ENCODE results near the gene IER3.
A peak's percentile ranks its signal among the peaks of the same experiment; 100 is the strongest.
"Not testable (repeated sequence)": the region's sequence is repeated elsewhere in the genome, so short reads cannot be mapped to it uniquely, and the experiment has no call there.

IER3 gene

GRCh38 chr6:30757261-30757904 lies 13.0 kb upstream of the IER3 start:
- TF ChIP-seq SPI1 (IDR thresholded peaks at IDR 0.05; ENCODE audit: borderline replicate concordance, low read depth) (no peak), POLR2AphosphoS5 (IDR thresholded peaks at IDR 0.05; ENCODE audit: low read depth) (no peak)
- no peaks in the 10 kb centered on the region for H3K27me3 ChIP-seq (ENCODE audit: insufficient read depth, poor library complexity, severe bottlenecking)
- DNase-seq (ENCODE audit: low read depth in 1 of 2, low spot score in 1 of 2), result no peak
- no peak overlapping the region for H3K4me3 ChIP-seq (replicated peaks; ENCODE audit: insufficient read depth, low read length)
- H3K27ac ChIP-seq (replicated peaks), result no peak overlapping the region

GRCh38 chr6:30756405-30757003 lies 12.2 kb upstream of the IER3 start:
- not testable (repeated sequence) for H3K27me3 ChIP-seq (ENCODE audit: insufficient read depth, poor library complexity, severe bottlenecking); H3K4me3 ChIP-seq (replicated peaks; ENCODE audit: insufficient read depth, low read length); H3K27ac ChIP-seq (replicated peaks); DNase-seq (ENCODE audit: low read depth in 1 of 2, low spot score in 1 of 2)

DNA sequence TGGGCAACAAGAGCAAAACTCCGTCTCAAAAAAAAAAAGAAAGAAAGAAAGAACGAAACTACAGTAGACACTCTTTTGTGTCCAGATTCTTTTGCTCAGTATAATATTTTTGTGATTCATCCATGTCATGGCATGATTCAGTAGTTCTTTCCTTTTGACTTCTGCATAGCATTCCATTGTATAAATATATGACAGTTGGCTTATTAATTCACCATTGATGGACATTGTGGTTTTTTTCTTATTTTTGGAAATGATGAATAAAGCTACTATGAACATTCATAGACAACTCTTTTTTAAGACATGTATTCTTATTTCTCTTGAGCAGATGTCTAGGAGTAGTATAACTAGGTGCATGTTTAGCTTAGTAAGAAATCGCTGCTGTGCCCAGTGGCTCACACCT lies 10.3 kb upstream of the IER3 start:
- Histone ChIP-seq H3K4me3 (replicated peaks; ENCODE audit: insufficient read depth, low read length) (no peak overlapping the region), H3K27ac (replicated peaks) (no peak overlapping the region), H3K27me3 (ENCODE audit: insufficient read depth, poor library complexity, severe bottlenecking) (no peaks in the 10 kb centered on the region)
- DNase-seq (ENCODE audit: low read depth in 1 of 2, low spot score in 1 of 2), result no peak
- TF ChIP-seq, protein P1, sequence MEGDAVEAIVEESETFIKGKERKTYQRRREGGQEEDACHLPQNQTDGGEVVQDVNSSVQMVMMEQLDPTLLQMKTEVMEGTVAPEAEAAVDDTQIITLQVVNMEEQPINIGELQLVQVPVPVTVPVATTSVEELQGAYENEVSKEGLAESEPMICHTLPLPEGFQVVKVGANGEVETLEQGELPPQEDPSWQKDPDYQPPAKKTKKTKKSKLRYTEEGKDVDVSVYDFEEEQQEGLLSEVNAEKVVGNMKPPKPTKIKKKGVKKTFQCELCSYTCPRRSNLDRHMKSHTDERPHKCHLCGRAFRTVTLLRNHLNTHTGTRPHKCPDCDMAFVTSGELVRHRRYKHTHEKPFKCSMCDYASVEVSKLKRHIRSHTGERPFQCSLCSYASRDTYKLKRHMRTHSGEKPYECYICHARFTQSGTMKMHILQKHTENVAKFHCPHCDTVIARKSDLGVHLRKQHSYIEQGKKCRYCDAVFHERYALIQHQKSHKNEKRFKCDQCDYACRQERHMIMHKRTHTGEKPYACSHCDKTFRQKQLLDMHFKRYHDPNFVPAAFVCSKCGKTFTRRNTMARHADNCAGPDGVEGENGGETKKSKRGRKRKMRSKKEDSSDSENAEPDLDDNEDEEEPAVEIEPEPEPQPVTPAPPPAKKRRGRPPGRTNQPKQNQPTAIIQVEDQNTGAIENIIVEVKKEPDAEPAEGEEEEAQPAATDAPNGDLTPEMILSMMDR (IDR thresholded peaks at IDR 0.05; ENCODE audit: insufficient read depth, low read length), result no peak
- no peak for TF ChIP-seq SPI1 (IDR thresholded peaks at IDR 0.05; ENCODE audit: borderline replicate concordance, low read depth)
- no peak for TF ChIP-seq POLR2AphosphoS5 (IDR thresholded peaks at IDR 0.05; ENCODE audit: low read depth)
- no peak for TF ChIP-seq GABPA (IDR thresholded peaks at IDR 0.05; ENCODE audit: low read depth)
- TF ChIP-seq, protein P2, sequence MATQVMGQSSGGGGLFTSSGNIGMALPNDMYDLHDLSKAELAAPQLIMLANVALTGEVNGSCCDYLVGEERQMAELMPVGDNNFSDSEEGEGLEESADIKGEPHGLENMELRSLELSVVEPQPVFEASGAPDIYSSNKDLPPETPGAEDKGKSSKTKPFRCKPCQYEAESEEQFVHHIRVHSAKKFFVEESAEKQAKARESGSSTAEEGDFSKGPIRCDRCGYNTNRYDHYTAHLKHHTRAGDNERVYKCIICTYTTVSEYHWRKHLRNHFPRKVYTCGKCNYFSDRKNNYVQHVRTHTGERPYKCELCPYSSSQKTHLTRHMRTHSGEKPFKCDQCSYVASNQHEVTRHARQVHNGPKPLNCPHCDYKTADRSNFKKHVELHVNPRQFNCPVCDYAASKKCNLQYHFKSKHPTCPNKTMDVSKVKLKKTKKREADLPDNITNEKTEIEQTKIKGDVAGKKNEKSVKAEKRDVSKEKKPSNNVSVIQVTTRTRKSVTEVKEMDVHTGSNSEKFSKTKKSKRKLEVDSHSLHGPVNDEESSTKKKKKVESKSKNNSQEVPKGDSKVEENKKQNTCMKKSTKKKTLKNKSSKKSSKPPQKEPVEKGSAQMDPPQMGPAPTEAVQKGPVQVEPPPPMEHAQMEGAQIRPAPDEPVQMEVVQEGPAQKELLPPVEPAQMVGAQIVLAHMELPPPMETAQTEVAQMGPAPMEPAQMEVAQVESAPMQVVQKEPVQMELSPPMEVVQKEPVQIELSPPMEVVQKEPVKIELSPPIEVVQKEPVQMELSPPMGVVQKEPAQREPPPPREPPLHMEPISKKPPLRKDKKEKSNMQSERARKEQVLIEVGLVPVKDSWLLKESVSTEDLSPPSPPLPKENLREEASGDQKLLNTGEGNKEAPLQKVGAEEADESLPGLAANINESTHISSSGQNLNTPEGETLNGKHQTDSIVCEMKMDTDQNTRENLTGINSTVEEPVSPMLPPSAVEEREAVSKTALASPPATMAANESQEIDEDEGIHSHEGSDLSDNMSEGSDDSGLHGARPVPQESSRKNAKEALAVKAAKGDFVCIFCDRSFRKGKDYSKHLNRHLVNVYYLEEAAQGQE (IDR thresholded peaks at IDR 0.05; ENCODE audit: insufficient replicate concordance, low read depth), result no peak

DNA sequence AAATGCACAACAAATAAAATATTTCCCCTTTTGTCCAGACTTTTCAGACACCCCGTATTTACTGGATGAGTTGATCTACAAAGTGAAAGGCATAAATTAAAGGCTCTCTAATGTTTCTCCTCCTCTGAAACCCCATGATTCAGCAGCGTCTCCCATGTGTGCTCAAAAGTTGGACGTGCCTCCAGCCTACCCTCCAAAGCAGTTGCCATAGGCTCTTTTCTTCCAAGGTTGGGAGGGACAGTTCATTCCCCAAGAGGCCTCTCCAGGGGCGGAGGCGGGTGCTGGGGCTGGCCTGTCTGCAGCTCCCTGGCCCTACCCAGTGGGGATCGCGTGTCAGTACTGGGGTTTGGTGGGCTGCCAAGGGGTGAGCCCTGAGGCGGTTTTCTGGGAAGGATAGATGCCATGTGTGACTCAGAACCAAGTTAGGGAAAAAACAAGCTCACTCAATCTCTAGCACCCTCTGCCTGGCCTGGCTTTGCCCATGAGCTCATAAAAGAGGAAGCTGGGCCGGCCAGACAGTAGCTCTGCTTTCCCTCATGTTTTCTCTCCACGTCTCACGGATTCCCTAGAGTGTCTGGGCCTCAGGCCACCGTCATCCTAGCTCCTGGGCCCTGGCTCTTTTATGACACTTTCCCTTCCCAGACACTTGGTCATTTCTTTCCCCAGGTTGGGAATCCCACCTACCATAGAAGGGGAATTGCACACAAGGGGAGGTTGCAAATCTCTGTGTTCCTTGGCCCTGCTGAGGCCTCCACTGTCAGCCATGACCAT lies 8.0 kb upstream of the IER3 start:
- Histone ChIP-seq H3K27ac (replicated peaks) (no peak overlapping the region), H3K27me3 (ENCODE audit: insufficient read depth, poor library complexity, severe bottlenecking) (no peaks in the 10 kb centered on the region), H3K4me3 (replicated peaks; ENCODE audit: insufficient read depth, low read length) (no peak overlapping the region)
- TF ChIP-seq, protein P2 (IDR thresholded peaks at IDR 0.05; ENCODE audit: insufficient replicate concordance, low read depth), result no peak
- TF ChIP-seq SPI1 (IDR thresholded peaks at IDR 0.05; ENCODE audit: borderline replicate concordance, low read depth), result peak; percentile 74; the same call in 1 of the 2 replicates
- DNase-seq (ENCODE audit: low read depth in 1 of 2, low spot score in 1 of 2), result peak in 1 of 2 experiments; percentile 58

DNA sequence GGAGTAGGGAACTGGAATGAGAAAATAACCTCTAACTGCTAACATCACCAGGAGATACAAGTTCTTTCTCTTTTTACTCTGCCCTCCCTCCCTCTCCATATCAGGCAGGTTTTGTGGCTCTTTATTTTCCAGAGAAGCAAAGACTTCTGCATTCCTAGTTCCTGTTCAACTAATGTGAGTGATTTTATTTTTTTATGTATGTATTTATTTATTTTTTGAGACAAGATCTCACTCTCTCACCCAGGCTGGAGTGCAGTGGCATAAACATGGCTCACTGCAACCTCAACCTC lies 6.0 kb upstream of the IER3 start:
- no peak overlapping the region for H3K4me3 ChIP-seq (replicated peaks; ENCODE audit: insufficient read depth, low read length)
- no peak for DNase-seq (ENCODE audit: low read depth in 1 of 2, low spot score in 1 of 2)
- H3K27ac ChIP-seq (replicated peaks), result no peak overlapping the region
- peaks cover 2% of the 10 kb centered on the region for H3K27me3 ChIP-seq (ENCODE audit: insufficient read depth, poor library complexity, severe bottlenecking)
- TF ChIP-seq GABPA (IDR thresholded peaks at IDR 0.05; ENCODE audit: low read depth) (no peak), SPI1 (IDR thresholded peaks at IDR 0.05; ENCODE audit: borderline replicate concordance, low read depth) (peak; percentile 39; the same call in 1 of the 2 replicates)

All from HL-60 (cell line).